Endothelial cell of hepatic sinusoid (primary cell): Measurements from ENCODE around the gene ARCN1.

Experiments
- in situ Hi-C: cut with HindIII; loops from 2 replicates; pipeline ENCODE4 v1.10.0; 2017; ENCODE audit warnings: low sequenced_read_pairs

Gene ARCN1

GRCh38 chr11:118635237-118635591 lies 63.0 kb downstream of the ARCN1 start:
- in situ Hi-C loops: no loop called here

DNA sequence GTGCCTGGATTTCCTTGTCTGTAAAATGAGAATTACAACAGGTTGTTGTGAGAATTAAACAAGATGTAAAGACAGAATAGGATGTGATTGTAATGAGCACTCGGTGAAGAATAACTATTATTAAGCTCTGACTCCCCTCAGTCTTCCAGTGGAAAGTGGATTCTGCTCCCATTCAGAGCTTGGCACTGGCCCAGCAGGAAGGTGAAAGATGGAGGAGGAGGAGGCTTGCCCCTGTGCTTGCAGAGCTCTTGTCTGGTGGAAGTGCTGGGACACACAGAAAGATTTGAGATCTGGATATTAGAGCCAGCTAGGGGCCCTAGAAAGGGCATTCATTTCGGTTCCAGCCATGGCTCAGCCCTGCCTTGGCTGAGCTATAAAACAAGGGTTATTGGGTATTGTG lies 63.4 kb downstream of the ARCN1 start:
- in situ Hi-C loops: no loop called here

GRCh38 chr11:118636569-118637290 lies 64.5 kb downstream of the ARCN1 start:
- in situ Hi-C loops: no loop called here

DNA sequence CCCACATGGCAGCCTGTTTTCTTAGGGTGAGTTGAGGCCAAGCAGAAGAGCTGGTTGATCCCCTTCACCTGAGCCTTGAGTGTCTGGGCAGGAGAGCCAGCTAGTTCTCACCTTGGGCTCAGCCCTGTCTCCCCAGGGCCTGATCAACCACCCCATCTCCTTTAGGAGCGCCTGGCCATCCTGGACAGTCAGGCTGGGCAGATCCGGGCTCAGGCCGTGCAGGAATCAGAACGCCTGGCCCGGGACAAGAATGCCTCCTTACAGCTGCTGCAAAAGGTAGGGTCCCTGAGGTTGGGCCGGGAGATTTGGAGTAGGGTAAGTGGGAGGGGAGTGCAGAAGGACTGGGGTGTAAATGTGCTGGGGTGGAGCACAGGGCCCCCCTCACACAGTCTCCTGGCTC lies 66.5 kb downstream of the ARCN1 start:
- in situ Hi-C loops: no loop called here

- in situ Hi-C loops: no loop called here
These were observed 67.7 kb downstream of the ARCN1 start for GRCh38 chr11:118639899-118640298.

- in situ Hi-C loops: no loop called here
These were observed 68.3 kb downstream of the ARCN1 start for GRCh38 chr11:118640332-118641154.

- in situ Hi-C loops: no loop called here
These were observed 69.3 kb downstream of the ARCN1 start for GRCh38 chr11:118641397-118642019.

GRCh38 chr11:118643142-118643994 lies 71.2 kb downstream of the ARCN1 start:
- in situ Hi-C loops: no loop called here

GRCh38 chr11:118643995-118644345 lies 71.8 kb downstream of the ARCN1 start:
- in situ Hi-C loops: no loop called here

DNA sequence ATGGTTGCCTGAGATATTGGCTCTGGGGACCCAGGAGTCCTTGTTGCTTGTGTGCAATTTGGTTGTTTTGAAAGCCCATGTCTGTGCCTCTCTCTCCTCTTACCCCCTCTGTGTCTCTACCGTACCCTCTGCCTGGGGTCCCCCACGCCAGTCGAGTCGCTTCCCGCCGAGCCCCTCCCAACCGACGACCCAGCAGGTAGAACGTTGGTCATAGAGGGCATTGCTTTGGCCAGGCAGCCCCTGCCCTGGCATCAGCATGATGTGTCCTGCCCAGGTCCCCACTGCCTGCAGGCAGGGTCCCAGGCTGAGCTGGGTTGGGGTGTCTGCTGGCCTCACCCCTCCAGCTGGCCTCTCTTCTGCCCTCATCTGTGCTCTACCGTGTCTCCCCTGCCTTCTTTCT lies 72.3 kb downstream of the ARCN1 start:
- in situ Hi-C loops: no loop called here

DNA sequence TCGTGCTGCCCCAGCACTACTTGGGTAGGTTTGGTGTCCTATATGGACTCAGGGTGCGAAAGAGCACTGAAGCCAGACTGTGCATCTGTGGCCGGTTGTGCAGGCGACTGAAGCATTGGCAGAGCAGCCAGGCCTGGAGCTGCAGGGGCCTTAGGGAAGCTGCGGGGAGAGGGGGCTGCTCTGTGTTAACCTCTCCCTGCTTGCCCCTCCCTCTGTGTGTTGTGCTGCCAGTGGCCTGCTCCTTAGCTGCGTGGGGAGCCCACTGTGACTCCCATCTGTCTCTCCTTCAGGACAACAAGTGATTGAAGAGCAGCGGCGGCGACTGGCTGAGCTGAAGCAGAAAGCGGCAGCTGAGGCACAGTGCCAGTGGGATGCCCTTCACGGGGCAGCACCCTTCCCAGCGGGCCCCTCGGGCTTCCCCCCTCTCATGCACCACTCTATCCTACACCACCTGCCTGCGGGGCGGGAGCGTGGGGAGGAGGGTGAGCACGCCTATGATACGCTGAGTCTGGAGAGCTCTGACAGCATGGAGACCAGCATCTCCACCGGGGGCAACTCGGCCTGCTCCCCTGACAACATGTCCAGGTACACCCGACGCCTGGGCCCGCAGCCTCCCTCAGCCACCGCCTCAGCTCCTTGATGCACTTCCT lies 73.0 kb downstream of the ARCN1 start:
- in situ Hi-C loops: no loop called here

DNA sequence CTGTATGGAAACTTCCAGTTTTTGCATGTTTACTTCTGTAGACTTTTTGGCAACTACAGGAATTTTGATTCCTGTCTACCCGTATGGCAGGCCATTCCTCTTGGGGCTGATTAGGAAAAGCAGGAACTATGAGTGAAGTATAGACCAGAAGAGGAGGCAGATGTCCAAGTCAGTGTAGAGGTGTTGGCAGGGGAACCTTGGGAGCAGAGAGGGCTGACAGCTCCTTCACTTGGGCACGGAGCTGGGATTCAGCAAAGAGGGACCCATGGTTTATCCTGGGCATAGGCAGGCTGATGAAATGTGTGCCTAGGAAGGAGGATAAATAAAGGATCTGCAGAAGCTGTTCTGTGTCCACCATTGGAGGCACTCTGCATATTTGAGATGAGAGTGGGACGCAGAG lies 74.2 kb downstream of the ARCN1 start:
- in situ Hi-C loops: no loop called here

- in situ Hi-C loops: no loop called here
These were observed 76.1 kb downstream of the ARCN1 start for GRCh38 chr11:118648291-118648690.

- in situ Hi-C loops: no loop called here
These were observed 77.7 kb downstream of the ARCN1 start for GRCh38 chr11:118649941-118650340.

GRCh38 chr11:118650366-118650765 lies 78.2 kb downstream of the ARCN1 start:
- in situ Hi-C loops: no loop called here

DNA sequence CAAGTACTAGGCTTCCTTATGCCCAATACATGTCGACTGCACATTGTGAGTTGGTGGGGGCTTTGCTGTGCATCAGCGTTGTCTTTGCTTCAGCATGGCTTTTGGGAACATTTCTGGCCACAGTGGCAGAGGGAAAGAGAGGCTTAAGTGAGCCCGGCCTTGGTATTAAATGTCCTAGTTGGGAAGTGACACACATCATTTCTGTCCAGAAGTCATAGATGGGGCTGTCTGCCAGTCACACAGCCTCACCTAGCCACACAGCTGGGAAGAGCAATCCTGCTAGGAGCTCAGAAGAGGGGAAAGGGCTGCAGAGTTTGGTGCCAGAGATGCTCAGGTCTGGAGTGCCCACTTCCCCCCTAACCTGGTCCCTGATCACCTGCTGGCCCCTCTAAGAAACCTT lies 79.6 kb downstream of the ARCN1 start:
- in situ Hi-C loops: no loop called here
